ENCODE measurements around the gene TAC3.
"Not testable (repeated sequence)": the region's sequence is repeated elsewhere in the genome, so short reads cannot be mapped to it uniquely, and the experiment has no call there.

- TF ChIP-seq SPI1, TAF1 (IDR thresholded peaks at IDR 0.05; ENCODE audit: low read depth, low read length): not testable (repeated sequence)
Observed at GRCh38 chr12:57022324-57022723, 6.0 kb upstream of the TAC3 start.

Measured in GM12891 (cell line).